COR-L47 (cell line): Measurements from ENCODE around the gene PRMT7.
A peak's percentile ranks its signal among the peaks of the same experiment; 100 is the strongest.

Source experiments
- DNase-seq: peaks from one replicate; lab custom pipeline; 2025; lab: John Stamatoyannopoulos, UW

PRMT7 gene

DNA sequence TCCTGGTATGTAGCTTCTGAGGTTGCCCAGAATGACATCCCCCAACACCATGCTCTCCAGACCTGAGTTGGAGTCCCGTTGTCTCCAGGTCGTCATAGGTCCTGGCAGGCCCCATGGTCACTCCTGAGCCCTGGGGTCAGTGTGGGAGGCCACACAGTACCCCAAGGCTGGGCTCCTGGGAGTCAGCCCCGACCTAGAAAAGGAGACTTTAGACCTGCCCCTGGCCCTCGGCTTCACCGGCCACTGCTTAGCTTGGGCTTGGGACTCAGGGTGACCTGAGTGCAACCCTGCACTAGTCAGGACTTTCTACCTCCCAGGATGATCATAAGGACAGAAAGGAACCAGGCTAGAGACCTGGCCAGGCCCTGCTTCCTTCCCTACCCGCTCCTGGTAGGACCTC, 65.8 kb downstream of the PRMT7 start:
- no peak for DNase-seq

DNA sequence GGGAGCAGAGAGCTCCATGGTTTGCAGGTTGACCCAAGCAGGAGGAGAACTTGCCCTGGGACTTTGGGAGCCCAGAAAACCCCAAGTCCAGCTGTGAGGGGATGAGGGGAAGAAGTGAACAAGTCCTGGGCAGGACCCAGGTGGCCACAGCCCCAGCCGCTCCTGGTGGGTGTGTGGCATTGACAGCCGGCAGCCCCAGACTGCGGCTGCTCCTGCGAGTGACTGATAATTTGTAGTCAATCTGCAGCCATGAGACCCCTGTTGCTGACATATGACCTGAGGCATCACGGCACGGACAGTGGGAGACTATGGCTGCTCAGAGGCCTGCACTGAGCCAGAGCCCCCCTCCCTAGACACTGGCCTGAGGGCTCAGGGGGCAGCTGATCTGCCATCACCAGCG, 66.4 kb downstream of the PRMT7 start:
- DNase-seq: no peak

DNA sequence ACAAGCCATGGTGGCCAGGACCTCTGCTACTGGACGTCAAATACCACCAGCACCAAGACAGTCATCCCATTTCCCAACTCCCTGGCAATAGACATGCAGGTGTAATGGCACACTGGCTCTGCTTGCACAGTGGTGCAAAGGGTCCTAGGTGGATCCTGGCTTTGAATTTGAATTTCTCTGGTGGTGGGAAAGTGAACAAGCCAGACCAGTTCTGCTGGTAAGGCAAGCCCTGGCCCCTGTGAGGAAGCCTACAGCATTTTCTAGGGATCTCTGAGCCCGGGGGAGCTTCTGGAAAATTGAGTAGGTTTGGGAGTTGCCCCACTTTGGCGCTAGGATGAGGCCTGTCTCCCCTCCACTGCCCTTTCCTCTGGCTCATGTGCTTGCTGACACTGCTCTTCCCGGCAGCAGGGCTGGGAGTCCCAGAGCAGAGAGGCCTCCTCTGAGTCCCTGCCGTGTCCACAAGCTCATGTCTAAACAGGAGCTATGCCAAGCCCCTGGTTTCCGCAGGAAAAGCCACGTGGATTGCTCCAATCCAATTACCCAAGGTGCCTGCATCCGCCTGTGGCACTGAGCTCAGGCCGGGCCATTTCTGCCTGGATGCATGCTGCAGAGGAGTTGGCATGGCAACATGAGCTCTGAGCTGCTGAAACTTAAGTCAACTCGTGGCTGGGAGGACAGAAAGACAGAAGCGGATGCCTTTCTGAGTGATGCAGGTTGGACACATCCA, 67.0 kb downstream of the PRMT7 start:
- DNase-seq: no peak

DNA sequence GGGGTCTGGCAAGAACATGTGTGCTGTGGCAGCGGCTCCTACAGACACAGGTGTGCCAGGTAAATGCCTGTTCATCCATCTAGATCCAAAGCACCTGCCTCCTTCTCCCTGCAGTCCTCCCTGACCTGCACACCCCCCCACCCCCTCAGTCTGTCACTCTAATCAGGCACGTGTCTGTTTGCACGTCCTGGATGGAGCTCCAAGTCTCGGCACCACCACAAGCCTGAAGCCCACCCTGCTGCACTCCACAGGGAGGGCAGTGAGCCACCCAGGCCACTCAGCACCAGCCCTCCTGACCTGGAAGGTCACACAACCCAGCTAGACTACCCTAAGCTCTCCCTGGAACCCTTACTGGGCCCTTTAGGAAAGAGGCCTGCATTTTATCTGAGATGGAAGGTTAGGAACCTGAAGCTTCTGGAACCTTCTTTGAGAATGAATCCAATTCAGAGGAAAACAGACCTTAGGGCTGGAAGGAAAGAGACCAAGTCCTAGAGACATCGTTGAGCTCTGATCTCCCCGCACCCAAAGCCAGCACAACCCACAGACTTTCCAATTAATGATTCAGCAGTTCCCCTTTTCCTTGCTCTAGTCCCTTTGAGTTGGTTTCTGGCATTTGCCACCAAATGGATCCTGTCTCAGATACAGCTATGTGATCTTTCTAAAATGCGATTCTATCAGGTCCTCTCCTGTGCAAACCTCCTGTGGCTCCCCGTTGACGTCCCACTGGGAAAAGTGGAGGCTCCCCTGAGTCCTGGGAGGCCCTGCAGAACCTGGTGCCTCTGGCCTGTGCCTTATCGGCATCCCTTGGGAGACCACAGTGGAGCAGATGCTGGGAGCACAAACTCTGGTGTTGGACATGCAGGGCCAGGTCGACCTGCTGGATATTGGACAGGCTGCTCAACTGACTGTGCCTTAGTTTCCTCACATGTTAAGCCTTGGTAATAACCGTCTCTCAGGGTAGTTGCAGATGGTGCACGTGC, 67.9 kb downstream of the PRMT7 start:
- no peak for DNase-seq

DNA sequence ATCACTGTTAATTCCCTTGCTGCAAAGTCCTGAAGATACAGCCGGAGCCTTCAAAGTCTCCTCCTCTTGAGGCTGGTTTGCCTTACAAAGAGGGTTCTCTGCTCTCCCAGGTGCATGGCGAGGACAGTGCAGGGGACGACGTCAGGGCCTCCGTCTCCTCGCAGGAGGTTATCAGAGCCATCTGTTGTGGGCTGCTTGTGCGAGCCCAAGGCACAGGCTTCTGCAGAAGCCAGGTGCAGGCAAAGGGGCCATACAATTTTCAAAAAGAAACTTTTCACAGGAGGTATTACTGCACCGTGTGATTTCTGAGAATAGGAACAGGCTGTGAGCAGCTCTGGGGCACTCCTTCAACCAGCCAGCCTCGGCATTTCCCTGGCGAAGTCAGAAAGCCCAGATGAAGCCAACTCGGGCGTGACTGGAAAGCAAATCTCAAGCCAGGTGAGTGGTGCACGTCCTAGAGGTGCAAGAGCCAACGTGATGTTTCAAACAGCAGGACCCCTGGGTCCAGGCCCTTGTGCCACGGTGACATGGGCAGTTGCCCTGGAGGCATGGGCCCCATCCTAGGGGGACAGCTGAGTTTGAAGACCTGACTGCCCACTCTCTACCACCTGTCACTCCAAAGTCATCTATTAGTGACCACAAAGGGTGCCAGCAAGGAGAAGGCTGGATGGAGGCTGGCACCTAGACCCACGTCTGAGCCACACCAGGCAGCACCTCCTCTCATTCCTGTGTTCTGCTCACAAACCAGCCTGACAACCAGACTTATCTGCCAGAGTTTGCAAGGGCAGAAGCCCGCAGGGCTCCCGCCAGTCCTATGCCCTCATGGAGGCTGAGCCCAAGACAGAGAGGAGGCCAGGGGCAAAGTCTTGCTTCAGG, 68.9 kb downstream of the PRMT7 start:
- no peak for DNase-seq

DNA sequence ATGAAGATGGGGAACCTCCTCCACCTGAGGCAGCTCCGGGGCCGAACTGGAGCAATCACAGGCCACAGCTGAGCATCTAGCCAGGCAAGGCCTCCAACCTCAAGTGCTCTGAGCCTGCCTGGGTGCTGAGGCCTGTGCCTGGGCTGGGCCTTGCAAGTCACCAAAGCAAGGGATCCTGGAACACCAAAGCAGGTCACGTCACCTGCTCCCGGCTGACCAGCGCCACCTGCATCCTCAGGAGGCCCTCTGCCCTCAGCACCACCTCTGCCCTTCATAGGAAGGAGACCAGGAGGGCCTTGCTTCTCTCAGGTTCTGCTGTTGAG, 69.5 kb downstream of the PRMT7 start:
- DNase-seq: no peak

DNA sequence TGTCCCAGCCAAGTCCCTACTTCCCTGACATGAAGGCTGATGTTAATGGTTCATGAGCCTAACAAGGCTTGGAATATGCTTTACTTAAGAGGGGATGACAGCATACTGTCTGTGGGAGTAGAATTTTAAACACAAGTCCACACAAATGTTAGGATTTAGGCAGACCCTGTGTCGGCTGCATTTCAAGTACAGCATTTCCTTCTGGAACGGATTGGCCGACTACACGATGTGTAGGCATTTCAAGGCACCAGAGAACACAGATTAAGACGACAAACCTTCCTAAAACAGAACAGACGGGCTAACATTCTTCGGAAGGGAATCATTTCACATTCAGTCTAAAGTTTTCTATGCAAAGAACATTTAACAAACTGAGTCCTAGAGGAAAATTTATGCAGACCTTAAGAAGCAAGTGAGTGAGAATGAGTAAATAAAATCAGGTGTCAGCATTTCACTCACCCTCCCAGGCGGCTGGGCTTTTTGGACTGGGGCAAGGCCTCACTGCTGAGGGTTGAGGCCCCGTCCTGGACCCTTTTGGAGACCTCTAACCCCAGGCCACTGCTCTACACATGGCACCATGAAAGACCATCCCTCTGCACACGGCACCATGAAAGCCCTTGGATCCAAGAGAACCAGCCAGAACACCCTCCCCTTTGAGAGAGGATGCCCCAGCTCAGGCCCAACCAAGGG, 70.0 kb downstream of the PRMT7 start:
- DNase-seq: no peak

DNA sequence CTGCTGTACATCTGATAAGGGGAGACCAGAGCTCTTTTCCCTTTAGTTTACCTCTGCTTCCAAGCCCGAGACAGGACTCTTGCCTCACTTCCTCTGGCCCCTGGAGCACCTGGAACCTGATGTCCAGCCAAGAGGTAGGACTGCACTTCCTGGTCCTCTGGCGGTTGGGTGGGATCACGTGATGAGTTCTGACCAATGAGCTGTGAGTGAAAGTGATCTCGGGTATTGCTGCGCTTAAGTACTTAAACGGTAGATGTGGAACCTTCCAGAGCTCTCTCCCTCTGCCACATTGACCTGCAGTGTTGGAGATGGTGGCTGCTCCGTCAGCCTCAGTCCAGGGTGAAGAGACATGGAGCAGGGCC, 70.5 kb downstream of the PRMT7 start:
- no peak for DNase-seq

DNA sequence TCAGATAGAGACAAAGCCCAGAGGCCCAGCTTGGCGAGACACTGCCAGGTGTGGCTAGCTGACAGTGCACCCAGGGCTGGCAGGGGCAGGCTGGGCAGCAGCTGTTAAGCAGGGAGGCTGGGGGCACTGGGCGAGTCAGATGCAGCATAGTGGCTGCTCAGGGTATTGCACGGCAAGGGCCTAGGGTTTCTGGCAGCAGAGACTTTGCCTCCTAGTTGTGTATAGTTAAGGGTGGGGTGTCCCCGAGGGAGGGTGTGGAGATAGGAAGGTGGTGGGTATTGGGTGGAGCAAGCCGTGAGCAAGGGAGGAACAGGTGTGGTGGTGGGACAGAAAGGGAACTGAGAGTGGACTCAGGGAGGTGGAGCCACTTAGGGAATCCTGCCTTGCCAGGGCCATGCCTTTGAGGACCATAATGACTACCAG, 71.5 kb downstream of the PRMT7 start:
- no peak for DNase-seq

DNA sequence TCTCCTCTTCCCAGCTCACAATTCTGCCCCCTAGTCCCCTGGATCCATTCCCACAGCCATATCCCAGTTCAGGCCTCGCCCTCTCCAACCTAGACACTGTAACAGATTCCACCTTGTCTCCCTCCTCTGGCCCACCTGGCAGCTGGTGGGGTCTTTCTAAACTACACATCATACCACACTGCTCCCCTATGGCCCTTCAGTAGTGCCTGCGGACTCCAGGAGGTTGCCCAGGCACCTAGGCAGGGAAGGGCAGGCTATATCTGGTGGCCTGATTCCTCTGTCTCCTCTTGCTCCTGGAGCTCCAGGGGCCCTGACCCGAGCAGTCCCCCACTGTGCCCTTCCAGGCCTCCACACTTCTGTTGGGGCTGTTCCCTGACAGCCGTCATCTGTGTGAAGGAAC, 73.0 kb downstream of the PRMT7 start:
- DNase-seq: no peak

DNA sequence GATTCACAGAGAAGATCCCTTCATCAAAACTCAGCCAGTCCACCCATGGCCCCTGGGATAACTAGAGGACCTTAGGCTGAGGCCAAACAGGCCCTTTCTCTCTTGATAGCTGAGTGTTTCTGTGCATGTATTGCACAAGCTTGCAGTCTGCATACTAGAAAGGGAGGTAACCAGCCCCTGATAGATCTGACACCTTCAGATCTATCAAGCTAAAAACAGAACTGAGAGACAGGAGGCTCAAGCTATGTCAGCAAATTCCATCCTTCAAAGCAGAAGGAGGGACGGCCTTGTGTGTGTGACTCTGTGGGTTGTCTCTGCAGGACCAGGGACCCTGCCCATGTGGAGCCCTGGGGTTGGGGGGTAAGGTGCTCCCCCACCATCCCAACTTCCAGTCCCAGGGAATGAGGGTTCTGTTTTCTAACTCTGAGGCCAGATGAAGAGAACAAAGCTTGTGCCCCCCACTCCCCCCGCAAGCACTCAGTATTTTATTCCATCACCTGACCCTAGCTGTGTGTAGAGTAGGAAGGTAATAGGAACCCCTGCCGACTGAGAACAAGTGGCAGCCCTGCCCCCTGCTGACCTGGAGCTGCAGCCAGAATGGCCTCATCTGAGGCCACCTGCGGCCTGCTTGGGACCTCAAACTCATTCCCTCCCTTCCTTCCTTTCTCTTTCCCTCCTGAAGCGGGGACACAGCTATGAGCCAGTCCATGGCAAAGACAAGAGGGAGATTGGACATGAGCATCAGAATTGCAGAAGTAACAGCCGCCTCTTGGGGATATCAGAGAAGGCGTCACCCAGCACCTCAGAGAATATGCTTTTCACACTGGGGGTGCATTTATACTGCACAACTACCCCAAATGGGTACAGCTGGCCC, 73.7 kb downstream of the PRMT7 start:
- peak; percentile 59 for DNase-seq

DNA sequence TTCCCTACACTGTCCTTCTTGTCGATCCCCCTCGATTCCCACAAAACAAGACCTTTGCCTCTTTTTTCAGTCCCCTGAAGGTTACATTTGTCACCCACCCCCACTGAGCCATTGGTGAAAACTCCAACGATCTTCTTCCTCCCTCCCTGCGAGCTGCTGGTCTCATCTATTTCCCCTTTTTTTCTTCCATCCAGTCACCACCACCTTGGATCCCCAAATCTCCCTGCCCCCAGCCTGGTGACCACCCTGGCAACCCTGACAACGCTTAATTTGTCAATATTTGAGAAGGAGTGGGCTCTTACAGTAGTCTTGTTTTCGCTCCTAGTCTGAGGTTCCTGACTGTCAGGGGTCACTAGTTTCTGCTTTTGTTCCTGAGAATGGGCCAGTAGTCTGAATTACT, 74.6 kb downstream of the PRMT7 start:
- DNase-seq: no peak

DNA sequence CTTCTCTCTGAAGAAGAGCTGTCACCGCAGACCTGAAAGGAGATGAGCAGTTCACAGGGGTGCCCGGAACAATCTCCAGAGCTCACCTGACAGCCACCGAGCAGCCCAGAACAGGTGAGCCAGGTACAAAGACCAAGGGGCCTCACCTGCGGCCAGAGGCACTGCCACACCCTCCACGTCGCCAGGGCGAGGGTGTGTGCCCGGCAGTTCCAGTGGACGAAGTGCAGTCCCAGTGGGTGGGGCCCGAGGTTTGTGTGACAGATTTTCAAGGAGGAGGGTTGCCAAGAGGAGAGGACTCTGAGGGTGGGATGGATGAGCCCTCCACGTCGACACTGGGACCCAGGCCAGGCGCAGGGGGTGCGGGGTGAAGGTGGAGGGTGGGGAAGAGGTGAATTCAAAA, 75.8 kb downstream of the PRMT7 start:
- DNase-seq: no peak

DNA sequence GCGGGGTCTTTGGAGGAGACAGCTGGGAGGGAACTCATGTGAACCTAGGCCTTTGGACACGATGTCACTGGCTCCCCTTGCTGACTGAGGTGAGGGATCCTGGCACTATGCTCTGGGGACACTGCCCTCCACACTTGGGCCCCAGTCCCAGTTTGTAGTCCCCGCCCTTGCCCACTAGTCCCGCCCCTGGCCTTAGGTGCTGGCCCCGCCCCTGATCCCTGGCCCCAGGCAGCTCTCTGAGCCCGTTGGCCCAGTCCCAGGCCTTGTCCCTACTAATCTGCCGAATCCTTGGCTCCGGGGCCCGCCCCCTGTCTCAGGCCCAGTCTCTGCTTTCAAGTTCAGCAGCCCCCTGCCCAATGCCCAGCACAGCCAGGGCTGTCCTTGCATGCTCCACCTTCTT, 76.5 kb downstream of the PRMT7 start:
- no peak for DNase-seq

DNA sequence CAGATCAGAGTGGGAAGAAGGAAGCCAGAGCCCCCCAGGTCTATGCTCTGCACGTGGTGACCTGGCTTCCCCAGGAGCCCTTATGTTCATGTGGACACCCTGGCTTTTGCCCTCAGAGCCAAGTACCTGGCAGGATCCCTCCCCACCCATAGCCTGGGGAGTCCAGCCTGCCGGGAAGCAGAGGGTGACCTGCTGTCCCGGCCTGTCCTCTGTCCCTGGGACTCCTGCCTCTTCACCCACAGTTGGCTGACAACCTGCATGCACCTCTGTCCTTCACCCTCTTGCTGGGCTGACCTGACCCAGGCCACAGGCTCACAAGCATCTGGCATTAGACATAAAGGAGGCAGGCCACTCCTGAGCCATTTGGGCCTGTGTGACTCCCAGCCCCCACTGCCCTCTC, 77.3 kb downstream of the PRMT7 start:
- DNase-seq: no peak

DNA sequence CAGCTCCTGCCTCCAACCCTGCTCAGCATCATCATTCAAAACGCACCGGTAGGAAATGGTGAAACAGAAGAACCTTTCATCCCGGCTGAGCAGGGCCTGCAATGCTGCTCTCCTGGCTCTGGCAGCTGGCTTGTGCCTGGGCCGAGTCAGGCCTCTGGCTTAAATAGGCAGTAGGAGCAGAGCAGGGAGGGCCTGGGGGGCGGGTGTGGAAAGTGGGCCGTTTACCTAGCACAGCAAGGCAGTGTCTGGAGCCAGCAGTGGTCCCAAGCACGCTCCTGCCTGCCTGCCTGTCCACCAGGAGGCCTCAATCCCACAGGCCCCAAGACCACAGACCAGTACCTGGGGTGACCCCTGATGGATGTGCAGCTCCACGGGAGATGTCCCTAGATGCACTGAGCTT, 78.2 kb downstream of the PRMT7 start:
- no peak for DNase-seq

DNA sequence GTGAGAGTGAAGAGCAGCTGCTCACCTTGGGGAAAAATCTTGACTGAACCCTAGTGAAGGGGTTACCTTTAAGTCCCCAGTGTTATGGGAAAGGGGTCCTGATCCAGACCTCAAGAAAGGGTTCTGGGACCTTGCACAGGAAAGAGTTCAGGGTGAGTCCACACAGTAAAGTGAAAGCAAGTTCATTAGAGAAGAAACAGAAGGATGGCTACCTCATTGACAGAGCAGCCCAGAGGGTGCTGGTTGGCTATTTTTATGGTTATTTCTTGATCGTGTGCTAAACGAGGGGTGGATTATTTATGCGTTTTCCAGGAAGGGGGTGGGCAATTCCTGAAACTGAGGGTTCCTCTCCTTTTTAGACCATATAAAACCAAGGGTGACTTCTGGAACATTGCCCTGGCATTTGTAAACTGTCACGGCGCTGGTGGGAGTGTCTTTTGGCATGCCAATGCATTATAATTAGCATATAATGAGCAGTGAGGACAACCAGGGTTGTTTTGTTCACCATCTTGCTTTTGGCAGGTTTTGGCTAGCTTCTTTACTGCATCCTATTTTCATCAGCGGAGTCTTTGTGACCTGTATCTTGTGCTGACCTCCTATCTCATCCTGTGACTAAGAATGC, 79.0 kb downstream of the PRMT7 start:
- no peak for DNase-seq

DNA sequence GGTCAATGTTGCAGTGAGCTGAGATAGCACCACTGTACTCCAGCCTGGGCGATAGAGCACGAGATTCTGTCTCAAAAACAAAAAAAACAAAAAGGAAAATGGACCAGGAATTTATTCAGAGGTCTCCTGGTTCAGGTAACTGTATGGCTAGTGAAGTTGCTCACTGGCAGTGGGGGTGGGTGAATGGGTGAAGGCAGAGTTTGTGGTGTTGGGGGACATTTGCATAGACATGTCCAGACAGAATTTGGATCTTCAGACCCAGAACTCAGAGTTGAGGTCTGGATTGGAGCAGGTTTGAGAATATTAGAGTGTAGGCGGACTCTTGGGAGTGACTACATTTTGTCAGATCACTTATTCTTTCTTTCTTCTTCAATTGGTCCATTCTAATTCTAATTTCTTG, 82.5 kb downstream of the PRMT7 start:
- no peak for DNase-seq

DNA sequence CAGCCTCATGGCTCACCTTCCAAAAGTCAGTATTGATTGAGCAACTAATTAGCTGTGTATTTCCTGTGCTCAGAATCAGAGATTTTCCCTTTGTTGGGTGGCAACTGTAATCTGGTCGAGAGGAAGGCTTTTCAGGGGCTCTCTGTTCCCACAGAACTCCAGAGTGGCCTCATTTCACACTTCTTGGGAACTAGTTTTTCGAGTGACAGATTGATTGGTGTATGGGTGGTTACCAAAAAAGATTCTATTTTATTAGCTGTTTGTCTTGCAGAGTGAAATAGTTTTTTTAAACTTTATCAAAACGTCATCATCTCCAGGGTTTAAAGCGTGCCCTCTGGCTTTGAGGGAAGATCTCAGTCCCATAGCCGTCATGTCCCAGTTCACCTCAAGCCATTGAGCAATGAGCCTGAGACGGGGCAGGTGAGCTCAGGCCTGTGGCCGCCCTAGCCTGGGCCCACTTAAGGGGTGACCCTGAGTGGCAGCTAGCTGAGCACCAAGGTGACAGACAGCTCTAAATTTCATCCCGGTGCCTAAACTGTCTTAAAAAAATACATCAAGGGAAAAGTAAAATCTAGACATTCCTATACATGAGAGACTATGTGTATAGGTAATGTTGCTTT, 84.5 kb downstream of the PRMT7 start:
- no peak for DNase-seq

DNA sequence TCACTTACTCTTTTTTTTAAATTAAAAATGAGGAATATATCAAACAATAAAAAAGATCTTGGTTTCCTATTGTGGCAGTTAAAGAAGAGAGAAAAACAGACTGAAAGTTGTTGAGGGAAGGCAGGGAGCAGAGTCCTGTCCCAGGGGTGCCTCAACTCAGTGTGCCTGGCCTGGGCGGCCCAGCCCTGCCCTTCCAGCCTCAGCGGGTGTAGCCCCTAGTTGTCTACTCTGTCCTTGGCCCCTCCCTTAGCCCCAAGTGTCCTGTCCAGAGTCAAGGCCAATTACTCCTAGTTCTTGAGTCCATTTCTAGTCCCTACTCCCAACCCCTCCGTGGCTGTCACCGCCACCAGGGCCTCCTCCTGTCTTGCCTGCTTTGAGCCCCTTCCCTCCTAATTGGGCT, 85.0 kb downstream of the PRMT7 start:
- no peak for DNase-seq
